ENCODE measurements around the gene TCTA. TPM values are rescaled to one million over a fixed set of nuclear protein-coding genes. Genes with fewer than 3 reads are reported as not detected.

The TCTA gene
- total and polyA plus RNA-seq, 2 of the 8 experiments (the other 6 are each of a cell fraction or from before 2014, with no cell fraction given): 6.2 to 11.0 TPM

DNA sequence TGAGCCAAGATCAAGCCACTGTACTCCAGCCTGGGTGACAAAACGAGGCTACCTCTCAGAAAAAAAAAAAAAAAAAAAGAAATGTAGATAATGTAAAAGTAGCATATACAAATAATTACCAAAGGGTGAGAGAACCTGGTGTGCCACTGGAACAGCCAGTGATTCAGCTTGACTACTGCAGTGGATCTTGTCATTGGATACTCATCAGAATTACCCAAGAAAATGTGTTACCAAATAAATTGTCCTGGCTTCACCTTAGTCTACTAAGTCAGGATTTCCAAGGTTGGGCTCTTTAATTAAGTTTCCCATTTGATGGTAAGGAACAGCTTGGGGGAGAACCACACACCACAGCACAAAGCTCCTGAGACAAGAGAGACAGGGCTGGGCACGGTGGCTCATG is 15.4 kb downstream of the TCTA start:
- no peak overlapping the region for H2AFZ ChIP-seq (ENCODE audit: low read length)
- H2AK5ac ChIP-seq (ENCODE audit: low read depth, low read length): no peak overlapping the region
- FAIRE-seq (no peak), DNase-seq (ENCODE audit: low read depth in 1 of 2, low spot score in 2 of 2) (no peak)
- no peak overlapping the region for H3K23ac ChIP-seq (ENCODE audit: insufficient read length)
- H3K4me1 ChIP-seq (replicated peaks in 1 of 4; ENCODE audit: control insufficient read depth in 3 of 4, insufficient read depth in 4 of 4, low read length in 3 of 4): peaks cover 2 to 6% (median 5%) of the 10 kb centered on the region in 4 experiments
- no peak overlapping the region; the same call in 1 of the 2 replicates for H3K27ac ChIP-seq (ENCODE audit: low read depth, low read length)
- ChIA-PET CTCF (ENCODE audit: partially characterized antibody) (interaction anchor here (1.4 to 2.2 kb wide), 2 partner anchors 11 to 12 kb away, joined by 5 to 7 read pairs; no protein-coding TSS in a partner anchor), POLR2A (ENCODE audit: partially characterized antibody) (interaction anchor here (1.7 to 4.5 kb wide), 3 partner anchors 10 to 42 kb away, joined by 5 to 26 read pairs (median 11); partner anchors contain the start of gene DAG1)
- H2BK12ac ChIP-seq (ENCODE audit: low read depth, low read length): no peak overlapping the region
- H2BK120ac ChIP-seq (replicated peaks; ENCODE audit: low read depth, low read length): no peak overlapping the region
- H4K20me1 ChIP-seq (replicated peaks in 1 of 2; ENCODE audit: control insufficient read depth in 1 of 2, insufficient read depth in 2 of 2, low read length in 2 of 2): peaks cover 0 to 2% of the 10 kb centered on the region in 2 experiments
- no peaks in the 10 kb centered on the region for H3K79me1 ChIP-seq (ENCODE audit: low read depth, low read length)
- H2BK15ac ChIP-seq (ENCODE audit: low read length): no peak overlapping the region
- no peak overlapping the region for H3K4me2 ChIP-seq (ENCODE audit: insufficient read depth in 1 of 2, low read depth in 2 of 2, low read length in 2 of 2)
- H4K5ac ChIP-seq (ENCODE audit: insufficient read length, low read depth, low read length): no peak overlapping the region
- no peak overlapping the region for H3K4ac ChIP-seq (replicated peaks; ENCODE audit: insufficient read length, low read depth, low read length)
- H4K91ac ChIP-seq (replicated peaks; ENCODE audit: insufficient read length, low read length): no peak overlapping the region
- WGBS, 2 experiments (ENCODE audit: extremely low coverage in 1 of 2, insufficient coverage in 1 of 2, insufficient read length in 1 of 2, insufficient replicate concordance in 2 of 2, low coverage in 1 of 2, low lambda C conversion rate in 2 of 2, missing lambda C conversion rate in 1 of 2): 84% methylated on average over 2 of the region's 2 CpGs; no CpG with 5 or more reads in 1 of the 2 experiments
- H3K36me3 ChIP-seq (ENCODE audit: control insufficient read depth in 2 of 4, insufficient read depth in 4 of 4, low read length in 3 of 4): no peaks in the 10 kb centered on the region; a peak in 1 of 8 replicates
- H2BK20ac ChIP-seq (ENCODE audit: low read length): no peak overlapping the region
- H3K56ac ChIP-seq (replicated peaks; ENCODE audit: insufficient read length, low read depth, low read length): no peak overlapping the region
- no peak overlapping the region for H3K4me3 ChIP-seq (ENCODE audit: extremely low read depth in 1 of 4, insufficient read depth in 2 of 4, low read depth in 3 of 4, low read length in 4 of 4)
- peaks cover 7% of the 10 kb centered on the region for H3K23me2 ChIP-seq (ENCODE audit: low read depth, low read length)
- TF ChIP-seq, protein P1, sequence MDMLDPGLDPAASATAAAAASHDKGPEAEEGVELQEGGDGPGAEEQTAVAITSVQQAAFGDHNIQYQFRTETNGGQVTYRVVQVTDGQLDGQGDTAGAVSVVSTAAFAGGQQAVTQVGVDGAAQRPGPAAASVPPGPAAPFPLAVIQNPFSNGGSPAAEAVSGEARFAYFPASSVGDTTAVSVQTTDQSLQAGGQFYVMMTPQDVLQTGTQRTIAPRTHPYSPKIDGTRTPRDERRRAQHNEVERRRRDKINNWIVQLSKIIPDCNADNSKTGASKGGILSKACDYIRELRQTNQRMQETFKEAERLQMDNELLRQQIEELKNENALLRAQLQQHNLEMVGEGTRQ (IDR thresholded peaks at IDR 0.05; ENCODE audit: low read length): no peak
- TF ChIP-seq SP1 (IDR thresholded peaks at IDR 0.05; ENCODE audit: low read depth, low read length) (no peak), CREB1 (IDR thresholded peaks at IDR 0.05) (no peak), SUZ12 (IDR thresholded peaks at IDR 0.05; ENCODE audit: low read length) (no peak), RBBP5 (IDR thresholded peaks at IDR 0.05; ENCODE audit: borderline replicate concordance, low read depth, low read length) (no peak), ASH2L (IDR thresholded peaks at IDR 0.05; ENCODE audit: low read length) (no peak)
- no peak overlapping the region for H3K9ac ChIP-seq (replicated peaks in 1 of 4; ENCODE audit: extremely low read depth in 1 of 4, low read depth in 3 of 4, low read length in 3 of 4)
- no peak overlapping the region for H4K8ac ChIP-seq (ENCODE audit: extremely low read depth, insufficient read depth, low read length)
- no peak overlapping the region for H3K14ac ChIP-seq (ENCODE audit: insufficient read length)
- no peak overlapping the region for H2BK5ac ChIP-seq (ENCODE audit: low read depth, low read length)
- H3K27me3 ChIP-seq (replicated peaks in 1 of 4; ENCODE audit: control insufficient read depth in 3 of 4, extremely low read depth in 1 of 4, insufficient read depth in 3 of 4, low read length in 3 of 4): no peaks in the 10 kb centered on the region
- no peaks in the 10 kb centered on the region for H3K9me3 ChIP-seq (ENCODE audit: insufficient read depth in 2 of 2, low read depth in 1 of 2, low read length in 1 of 2)
- H3K18ac ChIP-seq (ENCODE audit: extremely low read depth, low read length): no peak overlapping the region
- no peaks in the 10 kb centered on the region for H3K79me2 ChIP-seq (ENCODE audit: control insufficient read depth in 1 of 2, insufficient read depth in 2 of 2, low read length in 2 of 2)
